ENCODE data around the gene HNRNPR.

GRCh38 chr1:23273450-23274133 lies 70.5 kb downstream of the HNRNPR start:
- no peak for TF ChIP-seq CUX1 (CRISPR knock-in tag; IDR thresholded peaks at IDR 0.05)
- TF ChIP-seq CTCF (IDR thresholded peaks at IDR 0.05 in 2 of 3, conservative IDR thresholded peaks at IDR 0.05 in 1 of 3; ENCODE audit: insufficient read depth in 2 of 3, low read depth in 1 of 3, low read length in 3 of 3), result no peak
- TF ChIP-seq BRD4 (IDR thresholded peaks at IDR 0.05), result no peak
- TF ChIP-seq ELF2 (CRISPR knock-in tag; IDR thresholded peaks at IDR 0.05), result no peak
- no peak for TF ChIP-seq MEIS2 (IDR thresholded peaks at IDR 0.05; ENCODE audit: partially characterized antibody)
- no peak for TF ChIP-seq NCOA1 (IDR thresholded peaks at IDR 0.05; ENCODE audit: low read depth)

Measured in K562 (cell line).